Transverse colon (tissue), 4 donors: ENCODE results near the gene NTF3. TPM values are rescaled to one million over a fixed set of nuclear protein-coding genes. Genes with fewer than 3 reads are reported as not detected.

Source experiments
- DNase-seq: peaks from one replicate; pipeline ENCODE4 v3.0.0-alpha.2; 2019
- H3K27ac ChIP-seq, 4 donors: fragments of 200-600 bp; sonication (generic); 2 replicates each; pipeline ENCODE4 v1.5.1; 2016 to 2018; ENCODE audit warnings: inconsistent platforms in 4 of 4
- H3K27me3 ChIP-seq: fragments of 200-600 bp; sonication (generic); 2 replicates; pipeline ENCODE4 v1.5.1; 2017; ENCODE audit warnings: inconsistent platforms
- H3K36me3 ChIP-seq, 4 donors: fragments of 200-600 bp; sonication (generic); 2 replicates each; pipeline ENCODE4 v1.5.1; 2017 to 2019; ENCODE audit warnings: inconsistent platforms in 4 of 4
- H3K4me1 ChIP-seq, 4 donors: fragments of 200-600 bp; sonication (generic); 2 replicates each; pipeline ENCODE4 v1.5.1; 2017 to 2020; ENCODE audit warnings: inconsistent platforms in 4 of 4
- H3K4me3 ChIP-seq, 4 donors: fragments of 200-600 bp; sonication (generic); 1 replicate in 1 of 4; 2 replicates in 3 of 4; pipeline versions ENCODE4 v1.5.1 to v1.6.1; 2017 to 2019; ENCODE audit warnings: inconsistent platforms in 4 of 4
- H3K9me3 ChIP-seq, 2 donors: fragments of 200-600 bp; sonication (generic); 2 replicates each; pipeline ENCODE4 v1.5.1; 2017 to 2019; ENCODE audit warnings: inconsistent platforms in 2 of 2
- CTCF ChIP-seq, 5 experiments: fragments of 200-600 bp in 3 of 5; fragments of 450-650 bp in 2 of 5; sonication (generic) in 3 of 5; IDR thresholded peaks; 1 replicate in 2 of 5; 2 replicates in 3 of 5; pipeline ENCODE4 v1.5.1; 2016 to 2017; ENCODE audit warnings: antibody characterized with exemption in 5 of 5, inconsistent platforms in 3 of 5, mild to moderate bottlenecking in 2 of 5, moderate library complexity in 1 of 5
- EP300 ChIP-seq: sonication (generic); formaldehyde crosslinking; IDR thresholded peaks from one replicate; pipeline ENCODE4 v1.6.1; 2017; ENCODE audit warnings: antibody characterized with exemption, low read depth
- POLR2A ChIP-seq: fragments of 450-650 bp; IDR thresholded peaks from one replicate; pipeline ENCODE4 v1.6.1; 2016; ENCODE audit warnings: antibody characterized with exemption, mild to moderate bottlenecking, moderate library complexity
- POLR2AphosphoS5 ChIP-seq, 3 donors: sonication (generic); formaldehyde crosslinking; IDR thresholded peaks; one replicate each; pipeline ENCODE4 v1.6.1; 2016; ENCODE audit warnings: antibody characterized with exemption in 3 of 3
- WGBS, 2 donors: methylation state at CpG; one replicate each; pipeline ENCODE4 v1.1.5; 2018; ENCODE audit warnings: low coverage in 1 of 2; 5-methylcytosine and 5-hydroxymethylcytosine counted together
- in situ Hi-C, 4 donors: fragments of 200-750 bp; cut with MboI; loops; one replicate each; pipeline versions ENCODE4 v1.15.0 to v1.15.1; 2017; ENCODE audit warnings: low sequenced_read_pairs in 3 of 4, low pct_ligation_motif_present in 1 of 4, low pct_unique_long_range_greater_than_20kb in 1 of 4
- intact Hi-C: fragments of 100-400 bp; cut with DNase I; formaldehyde crosslinking; loops from one replicate; pipeline ENCODE4 v1.15.1; 2023; ENCODE audit warnings: low total_unique reads
- total RNA-seq, 4 donors: library from RNA; depleted of rRNA; stranded (reverse); fragments of >200 nt; gene quantifications; one replicate each; pipeline ENCODE4 v1.1.0, GENCODE V29; 2016

The NTF3 gene
- total RNA-seq, 4 donors from 2014 or later = 0.68 TPM; not detected in 3

GRCh38 chr12:5467931-5468330 lies 36.0 kb downstream of the NTF3 start:
- no peak for DNase-seq
- 55% methylated on average over 2 of the region's 2 CpGs for WGBS, 2 donors
- H3K27ac ChIP-seq = no peak overlapping the region
- no peaks in the 10 kb centered on the region for H3K36me3 ChIP-seq
- H3K4me3 ChIP-seq = no peak overlapping the region
- no peaks in the 10 kb centered on the region for H3K4me1 ChIP-seq
- intact Hi-C loops (no loop called here), in situ Hi-C loops (loop anchor here in 1 of 4 donors (25.0 kb wide), 1 partner anchor 94 kb away; no protein-coding TSS in a partner anchor)
- no peak for TF ChIP-seq POLR2AphosphoS5 (IDR thresholded peaks at IDR 0.05)
- TF ChIP-seq EP300 = no peak
- TF ChIP-seq CTCF (IDR thresholded peaks at IDR 0.05) = no peak
- TF ChIP-seq POLR2A = no peak
- H3K9me3 ChIP-seq = no peaks in the 10 kb centered on the region
- H3K27me3 ChIP-seq = no peaks in the 10 kb centered on the region

- DNase-seq = no peak
- H3K27me3 ChIP-seq = no peaks in the 10 kb centered on the region
- WGBS, 2 donors = 76% methylated on average over 7 of the region's 7 CpGs; no CpG with 5 or more reads in 1 of the 2 donors
- intact Hi-C loops = no loop called here
- H3K4me3 ChIP-seq = no peak overlapping the region
- no peak for TF ChIP-seq CTCF (IDR thresholded peaks at IDR 0.05)
- no peak for TF ChIP-seq POLR2AphosphoS5 (IDR thresholded peaks at IDR 0.05)
- no peaks in the 10 kb centered on the region for H3K9me3 ChIP-seq
- in situ Hi-C loops = loop anchor here in 1 of 4 donors (25.0 kb wide), 1 partner anchor 92 kb away; no protein-coding TSS in a partner anchor
- no peaks in the 10 kb centered on the region for H3K4me1 ChIP-seq
- no peak overlapping the region for H3K27ac ChIP-seq
- H3K36me3 ChIP-seq = no peaks in the 10 kb centered on the region
Observed at GRCh38 chr12:5470221-5470620, 38.3 kb downstream of the NTF3 start.

- Histone ChIP-seq H3K4me3 (no peak overlapping the region), H3K4me1 (no peaks in the 10 kb centered on the region), H3K27me3 (no peaks in the 10 kb centered on the region), H3K9me3 (no peaks in the 10 kb centered on the region), H3K36me3 (no peaks in the 10 kb centered on the region), H3K27ac (no peak overlapping the region)
- intact Hi-C loops (no loop called here), in situ Hi-C loops (loop anchor here in 1 of 4 donors (25.0 kb wide), 1 partner anchor 92 kb away; no protein-coding TSS in a partner anchor)
- no peak for TF ChIP-seq CTCF (IDR thresholded peaks at IDR 0.05)
- no peak for TF ChIP-seq POLR2AphosphoS5 (IDR thresholded peaks at IDR 0.05)
- TF ChIP-seq EP300 = no peak
- no peak for TF ChIP-seq POLR2A
- 83 to 84% methylated on average over 2 of the region's 2 CpGs for WGBS, 2 donors
- DNase-seq = no peak
Observed at GRCh38 chr12:5470703-5471102, 38.8 kb downstream of the NTF3 start.

- Histone ChIP-seq H3K36me3 (no peaks in the 10 kb centered on the region), H3K27me3 (no peaks in the 10 kb centered on the region), H3K4me3 (no peak overlapping the region), H3K4me1 (no peaks in the 10 kb centered on the region), H3K27ac (no peak overlapping the region), H3K9me3 (no peaks in the 10 kb centered on the region)
- no peak for DNase-seq
- no peak for TF ChIP-seq POLR2AphosphoS5 (IDR thresholded peaks at IDR 0.05)
- TF ChIP-seq CTCF (IDR thresholded peaks at IDR 0.05) = no peak
- TF ChIP-seq EP300 = no peak
- no peak for TF ChIP-seq POLR2A
- in situ Hi-C loops (loop anchor here in 1 of 4 donors (25.0 kb wide), 1 partner anchor 89 kb away; no protein-coding TSS in a partner anchor), intact Hi-C loops (no loop called here)
- WGBS, 2 donors = 78 to 100% methylated on average over 1 to 6 of the region's 6 CpGs
Observed at GRCh38 chr12:5473076-5473782, 41.3 kb downstream of the NTF3 start.
